A549 (cell line): ENCODE measurements around the gene NPB. TPM values are rescaled to one million over a fixed set of nuclear protein-coding genes. Genes with fewer than 3 reads are reported as not detected.

ENCODE experiments used
- BCL3 ChIP-seq: fragments of >200 bp; sonication (Bioruptor Twin); formaldehyde crosslinking; IDR thresholded peaks from 3 replicates; pipeline ENCODE4 v1.6.1; 2016
- CHD4 ChIP-seq: fragments of 200-600 bp; sonication (generic); IDR thresholded peaks from 2 replicates; pipeline ENCODE4 v1.6.1; 2016; ENCODE audit warnings: antibody characterized with exemption, mild to moderate bottlenecking, borderline replicate concordance
- EHF ChIP-seq: fragments of 250-450 bp; sonication (Bioruptor Pico); IDR thresholded peaks from 2 replicates; pipeline ENCODE4 v1.5.0; 2020; ENCODE audit warnings: mild to moderate bottlenecking
- ESRRA ChIP-seq: fragments of 150-350 bp; IDR thresholded peaks from 2 replicates; pipeline ENCODE4 v1.6.1; 2014; ENCODE audit warnings: mild to moderate bottlenecking, low read length, borderline replicate concordance
- FOSB ChIP-seq: fragments of 250-450 bp; sonication (Bioruptor Pico); IDR thresholded peaks from 2 replicates; pipeline ENCODE4 v1.5.0; 2020; ENCODE audit warnings: mild to moderate bottlenecking, moderate library complexity
- FOXS1 ChIP-seq: fragments of 250-450 bp; sonication (Bioruptor Pico); IDR thresholded peaks from 2 replicates; pipeline ENCODE4 v1.5.0; 2020; ENCODE audit warnings: mild to moderate bottlenecking, moderate library complexity
- GATA3 ChIP-seq: IDR thresholded peaks from 2 replicates; pipeline ENCODE4 v1.6.1; 2012; ENCODE audit warnings: borderline replicate concordance
- HEYL ChIP-seq: fragments of 250-450 bp; sonication (Bioruptor Pico); IDR thresholded peaks from 2 replicates; pipeline ENCODE4 v1.8.0; 2021; ENCODE audit warnings: mild to moderate bottlenecking, moderate library complexity
- HOXB5 ChIP-seq: fragments of 250-450 bp; sonication (Bioruptor Pico); IDR thresholded peaks from 2 replicates; pipeline ENCODE4 v1.5.0; 2020; ENCODE audit warnings: mild to moderate bottlenecking, moderate library complexity
- JUN ChIP-seq, 2 experiments: fragments of >200 bp; sonication (Bioruptor Twin); formaldehyde crosslinking; IDR thresholded peaks; 2 replicates in 1 of 2; 3 replicates in 1 of 2; pipeline ENCODE4 v1.6.1; 2016 to 2017
- KDM1A ChIP-seq: fragments of 200-600 bp; sonication (generic); IDR thresholded peaks from 2 replicates; pipeline ENCODE4 v1.6.1; 2016; ENCODE audit warnings: low read depth, mild to moderate bottlenecking
- KDM5A ChIP-seq: fragments of 200-600 bp; sonication (generic); IDR thresholded peaks from 2 replicates; pipeline ENCODE4 v1.6.1; 2016; ENCODE audit warnings: antibody characterized with exemption, mild to moderate bottlenecking
- MAZ ChIP-seq: fragments of 150-350 bp; IDR thresholded peaks from 2 replicates; pipeline ENCODE4 v1.6.1; 2014; ENCODE audit warnings: antibody characterized with exemption, low read depth, low read length, borderline replicate concordance
- NR3C1 ChIP-seq: fragments of >200 bp; sonication (Bioruptor Twin); formaldehyde crosslinking; IDR thresholded peaks from 3 replicates; pipeline ENCODE4 v1.6.1; 2017
- PHF8 ChIP-seq: fragments of 200-600 bp; sonication (generic); IDR thresholded peaks from 2 replicates; pipeline ENCODE4 v1.6.1; 2016; ENCODE audit warnings: low read depth, mild to moderate bottlenecking, antibody characterized with exemption, moderate library complexity, borderline replicate concordance
- POLR2A ChIP-seq: IDR thresholded peaks from 2 replicates; pipeline ENCODE4 v1.6.1; 2012; ENCODE audit warnings: mild to moderate bottlenecking, low read length
- POLR2AphosphoS2 ChIP-seq: conservative IDR thresholded peaks from 2 replicates; pipeline ENCODE4 v1.6.1; 2012; ENCODE audit warnings: low read length, improper control_type of control experiment, inconsistent platforms
- RARB ChIP-seq: fragments of 250-450 bp; sonication (Bioruptor Pico); IDR thresholded peaks from 2 replicates; pipeline ENCODE4 v1.8.0; 2021; ENCODE audit warnings: mild to moderate bottlenecking, moderate library complexity
- RNF2 ChIP-seq: fragments of 200-600 bp; sonication (generic); IDR thresholded peaks from 2 replicates; pipeline ENCODE4 v1.6.1; 2016; ENCODE audit warnings: low read depth, mild to moderate bottlenecking, antibody characterized with exemption, moderate library complexity, borderline replicate concordance
- TFCP2L1 ChIP-seq: fragments of 250-450 bp; sonication (Bioruptor Pico); IDR thresholded peaks from 2 replicates; pipeline ENCODE4 v1.5.0; 2021; ENCODE audit warnings: mild to moderate bottlenecking
- TP53 ChIP-seq: fragments of 250-450 bp; sonication (Bioruptor Pico); IDR thresholded peaks from 2 replicates; pipeline ENCODE4 v1.5.0; 2021; ENCODE audit warnings: mild to moderate bottlenecking, moderate library complexity
- ZFP36 ChIP-seq: fragments of 450-650 bp; IDR thresholded peaks from 2 replicates; pipeline ENCODE4 v1.6.1; 2014; ENCODE audit warnings: borderline replicate concordance; ENCODE audit not compliant: partially characterized antibody
- ZNF302 ChIP-seq: fragments of 250-450 bp; sonication (Bioruptor Pico); IDR thresholded peaks from 2 replicates; pipeline ENCODE4 v1.9.0; 2021; ENCODE audit warnings: inconsistent platforms, mild to moderate bottlenecking, moderate library complexity
- ZSCAN20 ChIP-seq: fragments of 250-450 bp; sonication (Bioruptor Pico); IDR thresholded peaks from 2 replicates; pipeline ENCODE4 v1.8.0; 2022; ENCODE audit warnings: mild to moderate bottlenecking, moderate library complexity
- polyA plus RNA-seq, 4 experiments: library from polyadenylated mRNA; depleted of rRNA in 3 of 4; stranded (reverse); fragments of >200 nt; fragmentation: RNase III in 1 of 4; extraction: RNeasy Plus Mini Kit Qiagen cat#74134 plus additional on column Dnase treatment in 1 of 4; gene quantifications; 2 replicates in 3 of 4; 3 replicates in 1 of 4; pipeline ENCODE4 v1.2.3, GENCODE V29; 2011 to 2017
- TF ChIP-seq, protein P1 (sequence below): fragments of 250-450 bp; sonication (Bioruptor Pico); IDR thresholded peaks from 2 replicates; pipeline ENCODE4 v1.5.0; 2021; ENCODE audit warnings: mild to moderate bottlenecking, moderate library complexity, borderline replicate concordance
- TF ChIP-seq, protein P2 (sequence below): fragments of 200-600 bp; sonication (generic); IDR thresholded peaks from 2 replicates; pipeline ENCODE4 v1.6.1; 2016; ENCODE audit warnings: antibody characterized with exemption, mild to moderate bottlenecking, moderate library complexity
- TF ChIP-seq, protein P3 (sequence below): fragments of 250-450 bp; sonication (Bioruptor Pico); IDR thresholded peaks from 2 replicates; pipeline ENCODE4 v1.5.0; 2020; ENCODE audit warnings: low read depth, mild to moderate bottlenecking, moderate library complexity

NPB gene
- polyA plus RNA-seq, 2 of the 4 experiments (the other 2 are of a cell fraction) = 0.41 to 0.45 TPM

DNA sequence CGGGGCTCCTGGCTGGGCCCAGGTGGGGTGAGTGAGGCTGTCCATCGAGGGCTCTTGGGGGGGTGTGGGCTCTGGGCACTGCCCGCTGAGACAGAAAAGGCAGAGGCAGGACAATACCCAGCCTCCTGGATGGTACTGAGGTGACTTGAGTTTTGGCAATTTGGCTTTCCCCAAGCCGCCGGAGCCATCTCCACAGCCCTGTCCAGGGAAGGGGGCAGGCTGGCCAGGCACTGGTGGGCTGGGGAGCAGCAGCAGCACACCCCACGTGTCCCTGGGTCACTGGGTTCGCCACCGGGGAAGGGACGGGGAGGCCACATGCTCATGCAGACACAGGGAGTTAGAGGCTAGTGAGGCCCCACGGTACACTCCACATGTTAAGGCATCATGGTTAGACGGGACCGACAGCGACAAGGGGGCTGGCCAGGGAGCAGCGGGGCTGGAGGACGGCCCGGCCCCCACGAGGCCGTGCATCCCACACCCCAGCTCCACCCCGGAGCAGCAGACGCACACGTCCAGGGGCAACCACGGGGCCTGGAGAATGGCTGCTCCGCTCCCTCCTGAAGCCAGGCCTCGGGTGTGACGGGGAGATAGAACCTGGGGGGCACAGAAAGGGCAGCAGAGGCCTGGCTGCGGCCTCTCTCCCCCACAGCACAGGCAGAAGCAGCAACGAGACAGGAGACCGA lies 33.9 kb upstream of the NPB start (continued):
- TF ChIP-seq GATA3 (peak; percentile 14), KDM5A (no peak), ZNF302 (CRISPR knock-in tag) (no peak), PHF8 (no peak), HOXB5 (CRISPR knock-in tag) (peak; percentile 26; the same call in 1 of the 2 replicates), POLR2A (peak; percentile 58), TP53 (CRISPR knock-in tag) (peak; percentile 29; the same call in 1 of the 2 replicates), ZFP36 (no peak), CHD4 (no peak), RNF2 (no peak), MAZ (no peak), RARB (no peak; the same call in 1 of the 2 replicates), ZSCAN20 (CRISPR knock-in tag) (no peak), ESRRA (no peak), FOXS1 (no peak), POLR2AphosphoS2 (peak; percentile 27; the same call in 1 of the 2 replicates), KDM1A (no peak), FOSB (no peak; the same call in 1 of the 2 replicates), EHF (CRISPR knock-in tag) (no peak), BCL3 (peak; percentile 29; the same call in 2 of the 3 replicates), JUN (IDR thresholded peaks at IDR 0.05) (peak; percentile 22 to 94), TFCP2L1 (0 out of 2 replicates have a peak, but pooled peaks have one; percentile 22), NR3C1 (no peak), HEYL (CRISPR knock-in tag) (no peak)
- TF ChIP-seq, protein P1, sequence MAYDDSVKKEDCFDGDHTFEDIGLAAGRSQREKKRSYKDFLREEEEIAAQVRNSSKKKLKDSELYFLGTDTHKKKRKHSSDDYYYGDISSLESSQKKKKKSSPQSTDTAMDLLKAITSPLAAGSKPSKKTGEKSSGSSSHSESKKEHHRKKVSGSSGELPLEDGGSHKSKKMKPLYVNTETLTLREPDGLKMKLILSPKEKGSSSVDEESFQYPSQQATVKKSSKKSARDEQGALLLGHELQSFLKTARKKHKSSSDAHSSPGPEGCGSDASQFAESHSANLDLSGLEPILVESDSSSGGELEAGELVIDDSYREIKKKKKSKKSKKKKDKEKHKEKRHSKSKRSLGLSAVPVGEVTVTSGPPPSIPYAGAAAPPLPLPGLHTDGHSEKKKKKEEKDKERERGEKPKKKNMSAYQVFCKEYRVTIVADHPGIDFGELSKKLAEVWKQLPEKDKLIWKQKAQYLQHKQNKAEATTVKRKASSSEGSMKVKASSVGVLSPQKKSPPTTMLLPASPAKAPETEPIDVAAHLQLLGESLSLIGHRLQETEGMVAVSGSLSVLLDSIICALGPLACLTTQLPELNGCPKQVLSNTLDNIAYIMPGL (CRISPR knock-in tag) = no peak
- TF ChIP-seq, protein P2, sequence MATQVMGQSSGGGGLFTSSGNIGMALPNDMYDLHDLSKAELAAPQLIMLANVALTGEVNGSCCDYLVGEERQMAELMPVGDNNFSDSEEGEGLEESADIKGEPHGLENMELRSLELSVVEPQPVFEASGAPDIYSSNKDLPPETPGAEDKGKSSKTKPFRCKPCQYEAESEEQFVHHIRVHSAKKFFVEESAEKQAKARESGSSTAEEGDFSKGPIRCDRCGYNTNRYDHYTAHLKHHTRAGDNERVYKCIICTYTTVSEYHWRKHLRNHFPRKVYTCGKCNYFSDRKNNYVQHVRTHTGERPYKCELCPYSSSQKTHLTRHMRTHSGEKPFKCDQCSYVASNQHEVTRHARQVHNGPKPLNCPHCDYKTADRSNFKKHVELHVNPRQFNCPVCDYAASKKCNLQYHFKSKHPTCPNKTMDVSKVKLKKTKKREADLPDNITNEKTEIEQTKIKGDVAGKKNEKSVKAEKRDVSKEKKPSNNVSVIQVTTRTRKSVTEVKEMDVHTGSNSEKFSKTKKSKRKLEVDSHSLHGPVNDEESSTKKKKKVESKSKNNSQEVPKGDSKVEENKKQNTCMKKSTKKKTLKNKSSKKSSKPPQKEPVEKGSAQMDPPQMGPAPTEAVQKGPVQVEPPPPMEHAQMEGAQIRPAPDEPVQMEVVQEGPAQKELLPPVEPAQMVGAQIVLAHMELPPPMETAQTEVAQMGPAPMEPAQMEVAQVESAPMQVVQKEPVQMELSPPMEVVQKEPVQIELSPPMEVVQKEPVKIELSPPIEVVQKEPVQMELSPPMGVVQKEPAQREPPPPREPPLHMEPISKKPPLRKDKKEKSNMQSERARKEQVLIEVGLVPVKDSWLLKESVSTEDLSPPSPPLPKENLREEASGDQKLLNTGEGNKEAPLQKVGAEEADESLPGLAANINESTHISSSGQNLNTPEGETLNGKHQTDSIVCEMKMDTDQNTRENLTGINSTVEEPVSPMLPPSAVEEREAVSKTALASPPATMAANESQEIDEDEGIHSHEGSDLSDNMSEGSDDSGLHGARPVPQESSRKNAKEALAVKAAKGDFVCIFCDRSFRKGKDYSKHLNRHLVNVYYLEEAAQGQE = peak; percentile 19; the same call in 1 of the 2 replicates
- TF ChIP-seq, protein P3, sequence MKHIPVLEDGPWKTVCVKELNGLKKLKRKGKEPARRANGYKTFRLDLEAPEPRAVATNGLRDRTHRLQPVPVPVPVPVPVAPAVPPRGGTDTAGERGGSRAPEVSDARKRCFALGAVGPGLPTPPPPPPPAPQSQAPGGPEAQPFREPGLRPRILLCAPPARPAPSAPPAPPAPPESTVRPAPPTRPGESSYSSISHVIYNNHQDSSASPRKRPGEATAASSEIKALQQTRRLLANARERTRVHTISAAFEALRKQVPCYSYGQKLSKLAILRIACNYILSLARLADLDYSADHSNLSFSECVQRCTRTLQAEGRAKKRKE (CRISPR knock-in tag) = 0 out of 2 replicates have a peak, but pooled peaks have one; percentile 3
- TF ChIP-seq, all 56 proteins: peak for 15
